CD4-positive, CD25-positive, alpha-beta regulatory T cell (primary cell): ENCODE results near the gene CPE. TPM values are rescaled to one million over a fixed set of nuclear protein-coding genes. Genes with fewer than 3 reads are reported as not detected.

ENCODE experiments used
- ATAC-seq, 2 donors: fragments of 150-1000 bp; cut with Tn5 transposase; one replicate each; pipeline ENCODE4 v1.10.0; 2021; ENCODE audit warnings: low read depth in 2 of 2, moderate number of reproducible peaks in 2 of 2, moderate library complexity in 1 of 2
- DNase-seq, 3 donors: peaks; one replicate each; pipeline versions ENCODE4 v3.0.0 to v3.0.0-alpha.2; 2012 to 2022; ENCODE audit warnings: mixed read lengths in 1 of 3
- H3K27ac ChIP-seq: one replicate; pipeline ENCODE4 v1.7.0; 2013; ENCODE audit warnings: mild to moderate bottlenecking, low read length; ENCODE audit not compliant: insufficient read depth, poor library complexity, severe bottlenecking
- H3K27me3 ChIP-seq: one replicate; pipeline ENCODE4 v1.7.0; 2013; ENCODE audit warnings: low read length; ENCODE audit not compliant: control insufficient read depth, insufficient read depth
- H3K36me3 ChIP-seq: one replicate; pipeline ENCODE4 v1.7.0; 2013; ENCODE audit warnings: mild to moderate bottlenecking, low read length, moderate library complexity; ENCODE audit not compliant: control insufficient read depth, insufficient read depth
- H3K4me1 ChIP-seq: 2 replicates; pipeline ENCODE4 v1.7.0; 2013; ENCODE audit warnings: mild to moderate bottlenecking, low read length; ENCODE audit not compliant: insufficient read depth, control insufficient read depth, poor library complexity, severe bottlenecking
- H3K4me3 ChIP-seq: one replicate; pipeline ENCODE4 v1.7.0; 2013; ENCODE audit warnings: low read depth, mild to moderate bottlenecking, low read length, moderate library complexity
- H3K9me3 ChIP-seq, 2 experiments: 1 replicate in 1 of 2; 2 replicates in 1 of 2; pipeline ENCODE4 v1.7.0; 2013; ENCODE audit warnings: low read length in 2 of 2, mild to moderate bottlenecking in 1 of 2, moderate library complexity in 1 of 2; ENCODE audit not compliant: control insufficient read depth in 2 of 2
- H3K27ac Mint-ChIP-seq, 3 donors: one replicate each; pipeline ENCODE4 v1.8.0; 2020 to 2022; ENCODE audit warnings: mild to moderate bottlenecking in 3 of 3, mixed read lengths in 3 of 3, moderate library complexity in 2 of 3
- H3K27me3 Mint-ChIP-seq: one replicate; pipeline ENCODE4 v1.8.0; 2022; ENCODE audit warnings: mild to moderate bottlenecking, mixed read lengths
- H3K36me3 Mint-ChIP-seq: one replicate; pipeline ENCODE4 v1.8.0; 2020; ENCODE audit warnings: mixed read lengths
- H3K4me1 Mint-ChIP-seq, 4 donors: one replicate each; pipeline ENCODE4 v1.8.0; 2020 to 2022; ENCODE audit warnings: mixed read lengths in 4 of 4, mild to moderate bottlenecking in 1 of 4
- H3K4me3 Mint-ChIP-seq, 4 donors: one replicate each; pipeline ENCODE4 v1.8.0; 2020 to 2022; ENCODE audit warnings: mild to moderate bottlenecking in 4 of 4, mixed read lengths in 4 of 4, moderate library complexity in 3 of 4
- H3K9me3 Mint-ChIP-seq, 7 donors: one replicate each; pipeline ENCODE4 v1.8.0; 2020 to 2022; ENCODE audit warnings: mixed read lengths in 7 of 7, mild to moderate bottlenecking in 3 of 7, moderate library complexity in 2 of 7
- polyA plus RNA-seq, 4 donors: library from polyadenylated mRNA; unstranded; fragments of 300-500 nt; fragmentation: Illumina TruSeq; gene quantifications; one replicate each; pipeline ENCODE4 v1.2.3, GENCODE V29; 2021
- total RNA-seq: library from RNA; stranded (reverse); gene quantifications from one replicate; pipeline ENCODE4 v1.2.3, GENCODE V29; 2022

Gene CPE
- total and polyA plus RNA-seq, 5 donors from 2014 or later, result 1.6 to 4.6 (median 2.6) TPM

GRCh38 chr4:165437691-165438090, 58.9 kb downstream of the CPE start:
- Histone ChIP-seq H3K9me3 (no peaks in the 10 kb centered on the region), H3K4me1 (no peaks in the 10 kb centered on the region), H3K27me3 (peaks cover 7% of the 10 kb centered on the region), H3K36me3 (no peaks in the 10 kb centered on the region), H3K4me3 (no peak overlapping the region), H3K27ac (no peak overlapping the region)
- no peak for DNase-seq
- ATAC-seq, result no peak
- Mint-ChIP-seq H3K4me1 (no peaks in the 10 kb centered on the region), H3K9me3 (peaks cover 0 to 3% (median 0%) of the 10 kb centered on the region in 7 donors), H3K4me3 (no peak overlapping the region), H3K27ac (no peak overlapping the region), H3K36me3 (no peaks in the 10 kb centered on the region), H3K27me3 (peaks cover 13% of the 10 kb centered on the region)

GRCh38 chr4:165439344-165439743, 60.5 kb downstream of the CPE start:
- H3K36me3 Mint-ChIP-seq, result no peaks in the 10 kb centered on the region
- no peaks in the 10 kb centered on the region for H3K4me1 Mint-ChIP-seq

GRCh38 chr4:165439981-165440380, 61.2 kb downstream of the CPE start:
- Mint-ChIP-seq H3K4me3 (no peak overlapping the region), H3K9me3 (peaks cover 0 to 1% (median 0%) of the 10 kb centered on the region in 7 donors), H3K36me3 (no peaks in the 10 kb centered on the region), H3K4me1 (no peaks in the 10 kb centered on the region), H3K27ac (no peak overlapping the region), H3K27me3 (peaks cover 11% of the 10 kb centered on the region)
- no peak overlapping the region for H3K4me3 ChIP-seq
- no peak overlapping the region for H3K27ac ChIP-seq
- no peaks in the 10 kb centered on the region for H3K9me3 ChIP-seq
- no peak for DNase-seq
- no peaks in the 10 kb centered on the region for H3K4me1 ChIP-seq
- H3K36me3 ChIP-seq, result no peaks in the 10 kb centered on the region
- peaks cover 7% of the 10 kb centered on the region for H3K27me3 ChIP-seq
- ATAC-seq, result no peak

More at GRCh38 chr4:165439344-165439743, 60.5 kb downstream of the CPE start:
- no peak overlapping the region for H3K4me3 Mint-ChIP-seq
- H3K9me3 Mint-ChIP-seq, result peaks cover 0 to 1% (median 0%) of the 10 kb centered on the region in 7 donors
- Histone ChIP-seq H3K27ac (no peak overlapping the region), H3K36me3 (no peaks in the 10 kb centered on the region), H3K9me3 (no peaks in the 10 kb centered on the region), H3K4me3 (no peak overlapping the region), H3K4me1 (no peaks in the 10 kb centered on the region), H3K27me3 (peaks cover 7% of the 10 kb centered on the region)
- no peak for DNase-seq
- ATAC-seq, result no peak
- H3K27ac Mint-ChIP-seq, result no peak overlapping the region
- peaks cover 13% of the 10 kb centered on the region for H3K27me3 Mint-ChIP-seq

GRCh38 chr4:165440415-165441158, 61.8 kb downstream of the CPE start:
- Histone ChIP-seq H3K9me3 (no peaks in the 10 kb centered on the region), H3K27ac (no peak overlapping the region), H3K4me3 (no peak overlapping the region), H3K36me3 (no peaks in the 10 kb centered on the region), H3K4me1 (no peaks in the 10 kb centered on the region), H3K27me3 (peaks cover 7% of the 10 kb centered on the region)
- H3K36me3 Mint-ChIP-seq, result no peaks in the 10 kb centered on the region
- peaks cover 0 to 1% (median 0%) of the 10 kb centered on the region in 7 donors for H3K9me3 Mint-ChIP-seq
- no peak overlapping the region for H3K4me3 Mint-ChIP-seq
- ATAC-seq (no peak), DNase-seq (no peak)
- peaks cover 9% of the 10 kb centered on the region for H3K27me3 Mint-ChIP-seq
- H3K27ac Mint-ChIP-seq, result no peak overlapping the region
- no peaks in the 10 kb centered on the region for H3K4me1 Mint-ChIP-seq

GRCh38 chr4:165443276-165443675, 64.5 kb downstream of the CPE start:
- H3K36me3 Mint-ChIP-seq, result no peaks in the 10 kb centered on the region
- no peaks in the 10 kb centered on the region for H3K36me3 ChIP-seq
- no peaks in the 10 kb centered on the region for H3K4me1 Mint-ChIP-seq
- no peaks in the 10 kb centered on the region for H3K4me1 ChIP-seq
- H3K9me3 ChIP-seq, result no peaks in the 10 kb centered on the region
- H3K4me3 ChIP-seq, result no peak overlapping the region
- H3K27ac ChIP-seq, result no peak overlapping the region
- H3K4me3 Mint-ChIP-seq, result no peak overlapping the region
- H3K27me3 Mint-ChIP-seq, result peaks cover 4% of the 10 kb centered on the region
- DNase-seq (no peak), ATAC-seq (no peak)
- H3K9me3 Mint-ChIP-seq, result peaks cover 0 to 1% (median 0%) of the 10 kb centered on the region in 7 donors
- no peak overlapping the region for H3K27ac Mint-ChIP-seq
- peaks cover 6% of the 10 kb centered on the region for H3K27me3 ChIP-seq

- no peaks in the 10 kb centered on the region for H3K4me1 Mint-ChIP-seq
- no peak overlapping the region for H3K27ac Mint-ChIP-seq
- Histone ChIP-seq H3K4me1 (no peaks in the 10 kb centered on the region), H3K4me3 (no peak overlapping the region), H3K36me3 (no peaks in the 10 kb centered on the region), H3K27ac (no peak overlapping the region), H3K27me3 (no peaks in the 10 kb centered on the region), H3K9me3 (no peaks in the 10 kb centered on the region)
- H3K4me3 Mint-ChIP-seq, result no peak overlapping the region
- no peaks in the 10 kb centered on the region for H3K36me3 Mint-ChIP-seq
- peaks cover 13% of the 10 kb centered on the region for H3K27me3 Mint-ChIP-seq
- ATAC-seq (no peak), DNase-seq (no peak)
- no peaks in the 10 kb centered on the region for H3K9me3 Mint-ChIP-seq
Observed at GRCh38 chr4:165448700-165449099, 69.9 kb downstream of the CPE start.

- H3K9me3 ChIP-seq, result no peaks in the 10 kb centered on the region
- no peak overlapping the region for H3K4me3 ChIP-seq
- H3K27me3 ChIP-seq, result no peaks in the 10 kb centered on the region
- Mint-ChIP-seq H3K9me3 (no peaks in the 10 kb centered on the region), H3K27ac (peak overlapping the region in 1 of 3 donors; percentile 3), H3K4me3 (no peak overlapping the region), H3K4me1 (no peaks in the 10 kb centered on the region), H3K36me3 (no peaks in the 10 kb centered on the region), H3K27me3 (peaks cover 14% of the 10 kb centered on the region)
- ATAC-seq, result no peak
- H3K27ac ChIP-seq, result no peak overlapping the region
- DNase-seq, result no peak
- no peaks in the 10 kb centered on the region for H3K36me3 ChIP-seq
- H3K4me1 ChIP-seq, result no peaks in the 10 kb centered on the region
Observed at GRCh38 chr4:165449333-165449732, 70.5 kb downstream of the CPE start.

- H3K4me1 Mint-ChIP-seq, result no peaks in the 10 kb centered on the region
- no peak overlapping the region for H3K27ac Mint-ChIP-seq
- no peaks in the 10 kb centered on the region for H3K36me3 ChIP-seq
- H3K9me3 Mint-ChIP-seq, result no peaks in the 10 kb centered on the region
- no peak for DNase-seq
- H3K4me3 ChIP-seq, result no peak overlapping the region
- H3K27me3 Mint-ChIP-seq, result peaks cover 14% of the 10 kb centered on the region
- H3K27ac ChIP-seq, result no peak overlapping the region
- no peaks in the 10 kb centered on the region for H3K27me3 ChIP-seq
- H3K9me3 ChIP-seq, result no peaks in the 10 kb centered on the region
- H3K4me1 ChIP-seq, result no peaks in the 10 kb centered on the region
- no peak for ATAC-seq
- H3K4me3 Mint-ChIP-seq, result no peak overlapping the region
- no peaks in the 10 kb centered on the region for H3K36me3 Mint-ChIP-seq
Observed at GRCh38 chr4:165450871-165451270, 72.1 kb downstream of the CPE start.
